Measurements from ENCODE around the gene POU2F2.

Gene POU2F2

GRCh38 chr19:42037649-42038048 lies 94.6 kb downstream of the POU2F2 start:
- TF ChIP-seq CTCF (IDR thresholded peaks at IDR 0.05; ENCODE audit: low read length, missing control alignments), result no peak
- DNase-seq (ENCODE audit: low read depth), result no peak
- H3K4me3 ChIP-seq (replicated peaks; ENCODE audit: low read depth, low read length), result no peak overlapping the region
